GM12864 (cell line): ENCODE results near the gene MOAP1.
"Not testable (repeated sequence)": the region's sequence is repeated elsewhere in the genome, so short reads cannot be mapped to it uniquely, and the experiment has no call there.

Source experiments
- DNase-seq: peaks from one replicate; pipeline ENCODE4 v3.0.0-alpha.2; 2011; ENCODE audit warnings: low read depth
- H3K4me3 ChIP-seq: 2 replicates; pipeline ENCODE4 v1.5.1; 2011; ENCODE audit warnings: mild to moderate bottlenecking, low read depth, low read length, control low read depth
- TF ChIP-seq, protein P1 (sequence below): IDR thresholded peaks from 2 replicates; pipeline ENCODE4 v1.5.1; 2011; ENCODE audit warnings: low read depth, mild to moderate bottlenecking, moderate library complexity, low read length, control low read depth, inconsistent platforms; ENCODE audit errors: missing control alignments

The MOAP1 gene, protein sequence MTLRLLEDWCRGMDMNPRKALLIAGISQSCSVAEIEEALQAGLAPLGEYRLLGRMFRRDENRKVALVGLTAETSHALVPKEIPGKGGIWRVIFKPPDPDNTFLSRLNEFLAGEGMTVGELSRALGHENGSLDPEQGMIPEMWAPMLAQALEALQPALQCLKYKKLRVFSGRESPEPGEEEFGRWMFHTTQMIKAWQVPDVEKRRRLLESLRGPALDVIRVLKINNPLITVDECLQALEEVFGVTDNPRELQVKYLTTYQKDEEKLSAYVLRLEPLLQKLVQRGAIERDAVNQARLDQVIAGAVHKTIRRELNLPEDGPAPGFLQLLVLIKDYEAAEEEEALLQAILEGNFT

GRCh38 chr14:93184391-93185348 is at the start of gene MOAP1, which contains the start of gene LYSET:
Gene MOAP1 (minus strand): TSS chr14:93184897. CDS start chr14:93184242, 655 bp downstream.
Gene LYSET (plus strand): TSS chr14:93185317. CDS start chr14:93185406, 89 bp downstream.
- peak within 1 kb of the TSS; percentile 96 for H3K4me3 ChIP-seq
- peak; percentile 72 for DNase-seq

GRCh38 chr14:93233078-93233477 is 48.4 kb upstream of the MOAP1 start:
- DNase-seq, H3K4me3 ChIP-seq: not testable (repeated sequence)

More at GRCh38 chr14:93184391-93185348, at the start of gene MOAP1, which contains the start of gene LYSET:
- TF ChIP-seq, protein P1, sequence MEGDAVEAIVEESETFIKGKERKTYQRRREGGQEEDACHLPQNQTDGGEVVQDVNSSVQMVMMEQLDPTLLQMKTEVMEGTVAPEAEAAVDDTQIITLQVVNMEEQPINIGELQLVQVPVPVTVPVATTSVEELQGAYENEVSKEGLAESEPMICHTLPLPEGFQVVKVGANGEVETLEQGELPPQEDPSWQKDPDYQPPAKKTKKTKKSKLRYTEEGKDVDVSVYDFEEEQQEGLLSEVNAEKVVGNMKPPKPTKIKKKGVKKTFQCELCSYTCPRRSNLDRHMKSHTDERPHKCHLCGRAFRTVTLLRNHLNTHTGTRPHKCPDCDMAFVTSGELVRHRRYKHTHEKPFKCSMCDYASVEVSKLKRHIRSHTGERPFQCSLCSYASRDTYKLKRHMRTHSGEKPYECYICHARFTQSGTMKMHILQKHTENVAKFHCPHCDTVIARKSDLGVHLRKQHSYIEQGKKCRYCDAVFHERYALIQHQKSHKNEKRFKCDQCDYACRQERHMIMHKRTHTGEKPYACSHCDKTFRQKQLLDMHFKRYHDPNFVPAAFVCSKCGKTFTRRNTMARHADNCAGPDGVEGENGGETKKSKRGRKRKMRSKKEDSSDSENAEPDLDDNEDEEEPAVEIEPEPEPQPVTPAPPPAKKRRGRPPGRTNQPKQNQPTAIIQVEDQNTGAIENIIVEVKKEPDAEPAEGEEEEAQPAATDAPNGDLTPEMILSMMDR, result peak; percentile 15

- no peak for DNase-seq
- no peak overlapping the region for H3K4me3 ChIP-seq
- TF ChIP-seq, protein P1, result no peak
These were observed 47.5 kb upstream of the MOAP1 start for GRCh38 chr14:93232159-93232558.

DNA sequence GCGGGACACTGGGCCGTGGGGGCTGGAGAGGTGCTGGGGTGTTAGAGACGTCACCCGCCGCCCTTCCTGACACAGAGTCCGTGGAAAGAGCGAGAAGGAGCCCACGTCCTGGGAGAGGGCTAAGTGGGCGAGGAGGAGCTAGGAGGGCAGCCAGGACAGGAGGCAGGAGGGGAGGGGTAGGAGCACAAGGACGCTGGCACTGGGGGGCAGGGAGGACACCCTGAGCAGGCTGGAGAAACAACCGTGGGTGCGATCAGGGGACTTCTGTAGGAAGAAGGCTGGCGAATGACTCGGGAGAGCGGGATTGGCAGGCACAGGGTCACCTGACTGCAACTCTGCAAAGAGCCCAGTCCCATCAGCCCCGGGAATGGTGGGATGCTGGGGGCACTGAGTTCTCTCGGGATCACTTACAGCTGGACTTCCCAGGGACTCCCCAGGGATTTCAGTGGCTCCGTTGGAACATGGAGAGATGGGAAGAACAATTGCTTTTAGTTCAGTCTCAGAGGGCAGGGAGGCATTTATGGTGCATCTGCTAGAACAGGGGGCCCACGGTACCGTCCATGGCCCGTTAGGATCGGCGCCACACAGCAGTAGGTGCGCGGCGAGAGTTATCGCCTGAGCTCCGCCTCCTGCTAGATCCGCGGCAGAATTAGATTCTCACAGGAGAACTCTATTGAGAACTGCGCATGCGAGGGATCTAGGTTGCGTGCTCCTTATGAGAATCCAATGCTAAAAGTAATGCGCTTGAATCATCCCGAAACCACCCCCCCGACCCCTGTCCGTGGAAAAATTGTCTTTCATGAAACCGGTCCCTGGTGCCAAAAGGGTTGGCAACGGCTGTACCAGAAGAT is 46.7 kb upstream of the MOAP1 start:
- DNase-seq, result no peak
- no peak overlapping the region for H3K4me3 ChIP-seq
- TF ChIP-seq, protein P1, result no peak

DNA sequence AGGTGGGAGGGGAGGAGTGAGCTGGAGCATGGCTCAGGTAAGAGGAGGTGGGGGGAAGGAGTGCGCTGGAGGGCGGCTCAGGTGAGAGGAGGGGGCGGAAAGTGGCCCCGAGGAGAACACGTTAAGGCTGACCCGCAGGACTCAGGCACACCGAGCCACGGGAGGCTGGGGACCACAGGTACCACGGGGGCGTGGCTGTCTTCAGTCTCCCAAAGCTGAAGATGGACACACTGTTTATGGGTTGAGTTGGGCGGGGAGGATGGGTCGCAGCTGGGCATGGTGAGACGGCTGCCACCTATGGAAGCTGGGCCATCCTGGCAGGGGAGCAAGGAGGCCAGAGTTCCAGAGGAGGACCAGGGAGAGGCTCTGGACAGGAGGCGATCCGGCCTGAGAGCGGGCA is 45.8 kb upstream of the MOAP1 start:
- DNase-seq, result no peak
- TF ChIP-seq, protein P1, result no peak
- no peak overlapping the region for H3K4me3 ChIP-seq

DNA sequence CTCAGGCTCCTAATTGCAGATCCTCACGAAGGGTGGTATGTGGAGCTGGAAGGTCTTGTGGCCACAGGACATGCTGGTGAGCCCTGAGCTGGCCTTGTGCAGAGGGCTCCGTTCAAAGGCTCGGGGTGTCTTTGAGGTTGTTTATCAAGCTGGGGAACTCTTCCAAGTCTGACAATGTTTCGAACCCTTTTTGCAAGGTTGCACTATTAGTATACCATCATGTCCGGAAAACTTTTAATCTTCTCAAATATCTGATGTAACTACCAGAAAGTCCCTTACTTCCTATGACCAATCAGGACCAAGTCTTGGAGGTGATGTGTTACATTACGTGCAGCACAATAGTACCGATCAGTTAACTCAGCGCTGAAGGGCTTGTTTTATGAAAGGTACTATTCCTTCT is 43.9 kb upstream of the MOAP1 start:
- TF ChIP-seq, protein P1, result no peak
- H3K4me3 ChIP-seq, result no peak overlapping the region
- DNase-seq, result no peak
